ENCODE measurements around the gene KCNIP1. TPM values are rescaled to one million over a fixed set of nuclear protein-coding genes. Genes with fewer than 3 reads are reported as not detected.

Gene KCNIP1
- polyA plus RNA-seq, 1 donor from 2014 or later, result 13.8 TPM

GRCh38 chr5:170611449-170612090 lies 107.8 kb downstream of the KCNIP1 start:
- H3K9me2 ChIP-seq (ENCODE audit: insufficient read depth, low read length), result no peaks in the 10 kb centered on the region
- H3K27me3 ChIP-seq (ENCODE audit: insufficient read depth, low read depth, low read length), result no peaks in the 10 kb centered on the region
- H3K79me2 ChIP-seq (replicated peaks; ENCODE audit: insufficient read depth, low read length), result no peaks in the 10 kb centered on the region
- no peak overlapping the region for H3K4me2 ChIP-seq (ENCODE audit: low read length)
- H3K4me3 ChIP-seq (ENCODE audit: low read length), result no peak overlapping the region
- no peak for TF ChIP-seq EZH2 (IDR thresholded peaks at IDR 0.05; ENCODE audit: borderline replicate concordance, insufficient read depth, low read length, poor library complexity, severe bottlenecking)
- no peak for TF ChIP-seq REST (IDR thresholded peaks at IDR 0.05; ENCODE audit: borderline replicate concordance)
- no peak for TF ChIP-seq EP300 (conservative IDR thresholded peaks at IDR 0.05; ENCODE audit: poor library complexity, severe bottlenecking)
- no peak for TF ChIP-seq CTCF (IDR thresholded peaks at IDR 0.05; ENCODE audit: poor library complexity, severe bottlenecking)
- TF ChIP-seq RAD21 (conservative IDR thresholded peaks at IDR 0.05), result no peak
- no peak for TF ChIP-seq SMC3 (conservative IDR thresholded peaks at IDR 0.05; ENCODE audit: poor library complexity)
- TF ChIP-seq POLR2AphosphoS5 (IDR thresholded peaks at IDR 0.05), result no peak
- no peak for TF ChIP-seq MXI1 (conservative IDR thresholded peaks at IDR 0.05; ENCODE audit: poor library complexity, severe bottlenecking)
- no peak for TF ChIP-seq TAF1 (IDR thresholded peaks at IDR 0.05; ENCODE audit: low read depth)
- peak overlapping the region; percentile 72 for H3K27ac ChIP-seq (ENCODE audit: low read length)
- no peaks in the 10 kb centered on the region for H4K20me1 ChIP-seq (ENCODE audit: insufficient read depth)
- no peak overlapping the region for H2AFZ ChIP-seq (ENCODE audit: low read depth, low read length)
- no peaks in the 10 kb centered on the region for H3K36me3 ChIP-seq (ENCODE audit: insufficient read depth, low read length)
- no peak overlapping the region for H3K9ac ChIP-seq (ENCODE audit: low read length)
- H3F3A ChIP-seq (ENCODE audit: insufficient read depth, low read length, poor library complexity, severe bottlenecking), result peaks cover 5% of the 10 kb centered on the region
- H3K9me3 ChIP-seq (ENCODE audit: low read length), result no peaks in the 10 kb centered on the region

- no peak overlapping the region for H3K4me2 ChIP-seq (ENCODE audit: low read length)
- no peaks in the 10 kb centered on the region for H3K79me2 ChIP-seq (replicated peaks; ENCODE audit: insufficient read depth, low read length)
- peak overlapping the region; percentile 8 for H3K4me3 ChIP-seq (ENCODE audit: low read length)
- TF ChIP-seq EZH2 (IDR thresholded peaks at IDR 0.05; ENCODE audit: borderline replicate concordance, insufficient read depth, low read length, poor library complexity, severe bottlenecking) (no peak), REST (IDR thresholded peaks at IDR 0.05; ENCODE audit: borderline replicate concordance) (peak; percentile 100), EP300 (conservative IDR thresholded peaks at IDR 0.05; ENCODE audit: poor library complexity, severe bottlenecking) (peak; percentile 48), POLR2AphosphoS5 (IDR thresholded peaks at IDR 0.05) (peak; percentile 70)
- peak overlapping the region; percentile 72 for H3K27ac ChIP-seq (ENCODE audit: low read length)
- no peaks in the 10 kb centered on the region for H3K9me3 ChIP-seq (ENCODE audit: low read length)
- no peaks in the 10 kb centered on the region for H3K27me3 ChIP-seq (ENCODE audit: insufficient read depth, low read depth, low read length)
- no peak overlapping the region for H2AFZ ChIP-seq (ENCODE audit: low read depth, low read length)
- H3K9ac ChIP-seq (ENCODE audit: low read length), result no peak overlapping the region
- H4K20me1 ChIP-seq (ENCODE audit: insufficient read depth), result no peaks in the 10 kb centered on the region
- H3K36me3 ChIP-seq (ENCODE audit: insufficient read depth, low read length), result no peaks in the 10 kb centered on the region
- H3F3A ChIP-seq (ENCODE audit: insufficient read depth, low read length, poor library complexity, severe bottlenecking), result peaks cover 5% of the 10 kb centered on the region
- H3K9me2 ChIP-seq (ENCODE audit: insufficient read depth, low read length), result no peaks in the 10 kb centered on the region
Observed at GRCh38 chr5:170612256-170612678, 108.4 kb downstream of the KCNIP1 start.
